ENCODE results near the gene AUTS2.

- TF ChIP-seq CTCF (IDR thresholded peaks at IDR 0.05) = no peak
- TF ChIP-seq POLR2A (IDR thresholded peaks at IDR 0.05) = no peak
- no peak for TF ChIP-seq EP300 (IDR thresholded peaks at IDR 0.05; ENCODE audit: low read depth)
Observed at GRCh38 chr7:70436790-70437350, 838.6 kb downstream of the AUTS2 start.
